Fibroblast of peridontal ligament (primary cell): ENCODE data around the gene BIN2.
"Not testable (repeated sequence)": the region's sequence is repeated elsewhere in the genome, so short reads cannot be mapped to it uniquely, and the experiment has no call there.

Experiments used
- DNase-seq: peaks from one replicate; pipeline ENCODE4 v3.0.0-alpha.2; 2010; ENCODE audit errors: extremely low read depth

The BIN2 gene

DNA sequence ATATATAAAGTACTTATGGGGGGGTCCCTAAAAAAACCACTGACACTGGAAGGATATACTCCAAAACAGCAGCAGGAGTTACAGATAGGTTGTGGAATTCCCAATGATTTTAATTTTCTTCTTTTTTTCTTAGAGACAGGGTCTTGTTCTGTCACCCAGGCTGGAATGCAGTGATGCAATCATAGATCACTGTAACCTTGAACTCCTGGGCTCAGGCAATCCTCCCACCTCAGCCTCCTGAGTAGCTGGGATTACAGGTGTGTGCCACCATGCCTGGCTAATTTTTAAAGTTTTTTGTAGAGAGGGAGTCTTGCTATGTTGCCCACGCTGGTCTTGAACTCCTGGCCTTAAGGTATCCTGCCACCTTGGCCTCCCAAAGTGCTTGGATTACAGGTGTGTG is 64.4 kb downstream of the BIN2 start:
- DNase-seq, result not testable (repeated sequence)

- no peak for DNase-seq
Observed at GRCh38 chr12:51254536-51254935, 69.4 kb downstream of the BIN2 start.

GRCh38 chr12:51253276-51253675 is 70.7 kb downstream of the BIN2 start:
- DNase-seq, result no peak

GRCh38 chr12:51247523-51248206 is 76.3 kb downstream of the BIN2 start:
- no peak for DNase-seq

GRCh38 chr12:51246254-51246853 is 77.6 kb downstream of the BIN2 start:
- DNase-seq, result peak; percentile 64

DNA sequence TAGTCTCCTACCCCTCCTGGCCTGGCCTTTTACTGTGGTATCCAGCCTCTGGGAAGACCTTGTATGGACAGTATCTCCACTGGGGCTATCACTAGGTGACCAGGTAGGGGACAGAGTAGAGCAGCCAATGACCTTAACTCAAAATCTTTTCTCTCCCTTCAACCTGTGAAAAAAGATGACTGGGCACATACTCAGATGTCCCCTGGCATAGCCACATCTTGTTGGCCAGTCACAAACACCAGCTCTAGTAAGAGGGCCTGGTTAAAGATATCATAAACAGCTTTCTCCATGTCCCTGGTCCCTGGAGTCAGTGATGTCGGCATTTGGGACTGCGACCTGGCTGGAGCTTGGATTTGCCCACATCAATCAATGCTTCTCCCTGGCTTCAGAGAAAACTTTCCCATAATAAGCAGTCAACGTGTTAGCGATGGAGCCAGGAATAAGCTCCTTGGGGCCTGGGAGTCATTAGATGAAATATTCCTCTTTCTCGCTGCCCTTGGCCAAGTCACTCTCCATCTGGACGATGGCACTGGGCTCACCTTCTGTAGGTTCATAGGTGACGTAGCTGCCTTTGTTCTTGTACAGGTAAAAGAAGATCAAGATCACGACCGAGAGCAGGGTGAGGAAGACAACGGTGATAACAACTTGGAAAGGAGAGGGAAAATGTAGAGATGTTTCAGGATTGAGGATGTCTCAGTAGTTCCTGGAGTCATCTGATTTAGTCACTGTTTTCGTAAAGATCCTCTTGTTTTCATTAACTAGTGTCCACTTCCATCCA is 78.3 kb downstream of the BIN2 start:
- DNase-seq, result no peak

GRCh38 chr12:51244269-51244668 is 79.7 kb downstream of the BIN2 start:
- DNase-seq, result peak; percentile 18

GRCh38 chr12:51242876-51243275 is 81.1 kb downstream of the BIN2 start:
- no peak for DNase-seq

DNA sequence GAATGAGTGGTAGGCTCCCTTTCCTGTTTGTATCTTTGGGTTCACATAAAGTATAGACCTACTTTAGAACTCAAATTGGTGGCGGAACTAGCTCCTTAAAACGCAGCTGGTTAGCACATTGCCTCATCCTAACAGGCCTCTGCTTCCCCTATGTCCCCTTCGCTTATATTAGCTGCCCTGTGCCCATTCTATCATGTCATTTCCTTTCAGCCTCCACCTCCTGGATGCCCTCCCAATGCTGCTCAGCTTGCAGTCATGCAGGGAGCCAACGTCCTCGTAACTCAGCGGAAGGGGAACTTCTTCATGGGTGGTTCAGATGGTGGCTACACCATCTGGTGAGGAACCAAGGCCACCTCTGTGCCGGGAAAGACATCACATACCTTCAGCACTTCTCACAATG is 81.9 kb downstream of the BIN2 start:
- no peak for DNase-seq

- peak; percentile 68 for DNase-seq
Observed at GRCh38 chr12:51240971-51241370, 83.0 kb downstream of the BIN2 start.

GRCh38 chr12:51238510-51239334 is 85.3 kb downstream of the BIN2 start, which contains the start of gene DAZAP2:
DAZAP2 (plus strand) TSS chr12:51238826; CDS start chr12:51238908, 82 bp downstream.
- peak; percentile 93 for DNase-seq

DNA sequence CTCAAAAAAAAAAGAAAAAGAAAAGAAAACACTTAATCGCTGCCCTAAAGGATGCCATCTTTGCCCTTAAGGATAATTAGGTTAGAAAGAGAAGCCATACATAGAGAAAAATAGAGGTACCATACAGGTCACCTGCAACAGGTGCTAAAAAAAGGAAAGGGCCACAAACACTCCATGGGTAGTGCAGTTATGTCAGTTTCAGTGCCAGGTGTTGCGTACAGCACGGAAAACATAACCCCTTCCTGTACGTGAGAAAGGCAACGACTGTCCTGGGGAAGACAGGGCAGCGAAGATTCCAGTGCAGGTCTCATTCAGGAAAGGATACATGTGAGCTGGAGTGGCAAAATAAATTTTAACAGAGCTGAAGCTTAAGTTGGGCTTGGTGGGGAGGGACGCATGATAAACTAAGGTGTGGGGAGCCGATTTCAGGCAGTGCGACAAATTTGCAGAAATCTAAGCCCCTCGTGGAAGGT is 85.9 kb downstream of the BIN2 start:
- DNase-seq, result no peak

- no peak for DNase-seq
Observed at GRCh38 chr12:51234530-51234929, 89.4 kb downstream of the BIN2 start.

- DNase-seq, result no peak
Observed at GRCh38 chr12:51232642-51233041, 91.3 kb downstream of the BIN2 start.
